ENCODE data around the gene WDR72. TPM values are rescaled to one million over a fixed set of nuclear protein-coding genes. Genes with fewer than 3 reads are reported as not detected.

WDR72 gene
- total and polyA plus RNA-seq, 4 donors = 0.16 TPM; not detected in 3

- ATAC-seq (ENCODE audit: low FRiP score) (no peak), DNase-seq (no peak)
- H3K27me3 ChIP-seq (ENCODE audit: control insufficient read depth in 1 of 2, insufficient read depth in 2 of 2, low read length in 1 of 2) = no peaks in the 10 kb centered on the region
- intact Hi-C loops (cut with DNase I) = no loop called here
- no peaks in the 10 kb centered on the region for H3K9me3 ChIP-seq (ENCODE audit: control insufficient read depth, low read length)
- no peaks in the 10 kb centered on the region for H3K4me1 ChIP-seq (ENCODE audit: control insufficient read depth in 1 of 2, insufficient read depth in 2 of 2, low read length in 2 of 2)
- H3K27ac ChIP-seq (ENCODE audit: low read depth in 1 of 2, low read length in 2 of 2) = no peak overlapping the region
- H3K4me3 ChIP-seq (ENCODE audit: low read length in 2 of 2) = no peak overlapping the region
- H3K36me3 ChIP-seq (ENCODE audit: control insufficient read depth in 1 of 2, insufficient read depth in 2 of 2, low read length in 1 of 2) = no peaks in the 10 kb centered on the region
- 64 to 65% methylated on average over 5 of the region's 5 CpGs for WGBS, 2 donors
These were observed 169.9 kb downstream of the WDR72 start for GRCh38 chr15:53589520-53590057.

- no peak for ATAC-seq (ENCODE audit: low FRiP score)
- Histone ChIP-seq H3K4me3 (ENCODE audit: low read length in 2 of 2) (no peak overlapping the region), H3K27ac (ENCODE audit: low read depth in 1 of 2, low read length in 2 of 2) (no peak overlapping the region), H3K9me3 (ENCODE audit: control insufficient read depth, low read length) (no peaks in the 10 kb centered on the region), H3K36me3 (ENCODE audit: control insufficient read depth in 1 of 2, insufficient read depth in 2 of 2, low read length in 1 of 2) (no peaks in the 10 kb centered on the region), H3K4me1 (ENCODE audit: control insufficient read depth in 1 of 2, insufficient read depth in 2 of 2, low read length in 2 of 2) (no peaks in the 10 kb centered on the region), H3K27me3 (ENCODE audit: control insufficient read depth in 1 of 2, insufficient read depth in 2 of 2, low read length in 1 of 2) (no peaks in the 10 kb centered on the region)
- DNase-seq = no peak
- intact Hi-C loops (cut with DNase I) = no loop called here
- 75 to 76% methylated on average over 1 of the region's 1 CpG for WGBS, 2 donors
These were observed 170.7 kb downstream of the WDR72 start for GRCh38 chr15:53588773-53589172.

- DNase-seq = no peak
- no peak for ATAC-seq (ENCODE audit: low FRiP score)
- Histone ChIP-seq H3K4me3 (ENCODE audit: low read length in 2 of 2) (no peak overlapping the region), H3K4me1 (ENCODE audit: control insufficient read depth in 1 of 2, insufficient read depth in 2 of 2, low read length in 2 of 2) (no peaks in the 10 kb centered on the region), H3K27ac (ENCODE audit: low read depth in 1 of 2, low read length in 2 of 2) (no peak overlapping the region), H3K27me3 (ENCODE audit: control insufficient read depth in 1 of 2, insufficient read depth in 2 of 2, low read length in 1 of 2) (no peaks in the 10 kb centered on the region), H3K36me3 (ENCODE audit: control insufficient read depth in 1 of 2, insufficient read depth in 2 of 2, low read length in 1 of 2) (no peaks in the 10 kb centered on the region), H3K9me3 (ENCODE audit: control insufficient read depth, low read length) (no peaks in the 10 kb centered on the region)
- intact Hi-C loops (cut with DNase I) = no loop called here
- 33 to 43% methylated on average over 3 of the region's 3 CpGs for WGBS, 2 donors
These were observed 172.7 kb downstream of the WDR72 start for GRCh38 chr15:53586799-53587198.

GRCh38 chr15:53581513-53581912, 177.9 kb downstream of the WDR72 start:
- ATAC-seq (ENCODE audit: low FRiP score) (no peak), DNase-seq (no peak)
- Histone ChIP-seq H3K4me1 (ENCODE audit: control insufficient read depth in 1 of 2, insufficient read depth in 2 of 2, low read length in 2 of 2) (no peaks in the 10 kb centered on the region), H3K27ac (ENCODE audit: low read depth in 1 of 2, low read length in 2 of 2) (no peak overlapping the region), H3K36me3 (ENCODE audit: control insufficient read depth in 1 of 2, insufficient read depth in 2 of 2, low read length in 1 of 2) (no peaks in the 10 kb centered on the region), H3K27me3 (ENCODE audit: control insufficient read depth in 1 of 2, insufficient read depth in 2 of 2, low read length in 1 of 2) (no peaks in the 10 kb centered on the region), H3K9me3 (ENCODE audit: control insufficient read depth, low read length) (no peaks in the 10 kb centered on the region), H3K4me3 (ENCODE audit: low read length in 2 of 2) (no peak overlapping the region)
- 74 to 78% methylated on average over 1 of the region's 1 CpG for WGBS, 2 donors
- intact Hi-C loops (cut with DNase I) = no loop called here

- intact Hi-C loops (cut with DNase I) = no loop called here
- no peak overlapping the region for H3K27ac ChIP-seq (ENCODE audit: low read depth in 1 of 2, low read length in 2 of 2)
- no peaks in the 10 kb centered on the region for H3K4me1 ChIP-seq (ENCODE audit: control insufficient read depth in 1 of 2, insufficient read depth in 2 of 2, low read length in 2 of 2)
- DNase-seq = no peak
- WGBS, 2 donors = 12 to 15% methylated on average over 3 of the region's 3 CpGs
- no peak overlapping the region for H3K4me3 ChIP-seq (ENCODE audit: low read length in 2 of 2)
- H3K27me3 ChIP-seq (ENCODE audit: control insufficient read depth in 1 of 2, insufficient read depth in 2 of 2, low read length in 1 of 2) = no peaks in the 10 kb centered on the region
- ATAC-seq (ENCODE audit: low FRiP score) = no peak
- H3K9me3 ChIP-seq (ENCODE audit: control insufficient read depth, low read length) = no peaks in the 10 kb centered on the region
- H3K36me3 ChIP-seq (ENCODE audit: control insufficient read depth in 1 of 2, insufficient read depth in 2 of 2, low read length in 1 of 2) = no peaks in the 10 kb centered on the region
These were observed 179.1 kb downstream of the WDR72 start for GRCh38 chr15:53580366-53580765.

GRCh38 chr15:53576841-53577240, 182.6 kb downstream of the WDR72 start:
- Histone ChIP-seq H3K36me3 (ENCODE audit: control insufficient read depth in 1 of 2, insufficient read depth in 2 of 2, low read length in 1 of 2) (no peaks in the 10 kb centered on the region), H3K4me1 (ENCODE audit: control insufficient read depth in 1 of 2, insufficient read depth in 2 of 2, low read length in 2 of 2) (no peaks in the 10 kb centered on the region), H3K4me3 (ENCODE audit: low read length in 2 of 2) (no peak overlapping the region), H3K9me3 (ENCODE audit: control insufficient read depth, low read length) (no peaks in the 10 kb centered on the region), H3K27ac (ENCODE audit: low read depth in 1 of 2, low read length in 2 of 2) (no peak overlapping the region), H3K27me3 (ENCODE audit: control insufficient read depth in 1 of 2, insufficient read depth in 2 of 2, low read length in 1 of 2) (peaks cover 0 to 1% of the 10 kb centered on the region in 2 donors)
- intact Hi-C loops (cut with DNase I) = no loop called here
- no peak for ATAC-seq (ENCODE audit: low FRiP score)
- DNase-seq = no peak
- WGBS, 2 donors = 53 to 64% methylated on average over 1 of the region's 1 CpG

- Histone ChIP-seq H3K9me3 (ENCODE audit: control insufficient read depth, low read length) (no peaks in the 10 kb centered on the region), H3K27me3 (ENCODE audit: control insufficient read depth in 1 of 2, insufficient read depth in 2 of 2, low read length in 1 of 2) (peaks cover 0 to 1% of the 10 kb centered on the region in 2 donors), H3K36me3 (ENCODE audit: control insufficient read depth in 1 of 2, insufficient read depth in 2 of 2, low read length in 1 of 2) (no peaks in the 10 kb centered on the region), H3K4me3 (ENCODE audit: low read length in 2 of 2) (no peak overlapping the region), H3K27ac (ENCODE audit: low read depth in 1 of 2, low read length in 2 of 2) (no peak overlapping the region), H3K4me1 (ENCODE audit: control insufficient read depth in 1 of 2, insufficient read depth in 2 of 2, low read length in 2 of 2) (no peaks in the 10 kb centered on the region)
- DNase-seq = no peak
- intact Hi-C loops (cut with DNase I) = no loop called here
- ATAC-seq (ENCODE audit: low FRiP score) = no peak
These were observed 186.4 kb downstream of the WDR72 start for GRCh38 chr15:53573091-53573490.

- Histone ChIP-seq H3K27ac (ENCODE audit: low read depth in 1 of 2, low read length in 2 of 2) (no peak overlapping the region), H3K4me1 (ENCODE audit: control insufficient read depth in 1 of 2, insufficient read depth in 2 of 2, low read length in 2 of 2) (no peaks in the 10 kb centered on the region), H3K36me3 (ENCODE audit: control insufficient read depth in 1 of 2, insufficient read depth in 2 of 2, low read length in 1 of 2) (no peaks in the 10 kb centered on the region), H3K9me3 (ENCODE audit: control insufficient read depth, low read length) (no peaks in the 10 kb centered on the region), H3K4me3 (ENCODE audit: low read length in 2 of 2) (no peak overlapping the region), H3K27me3 (ENCODE audit: control insufficient read depth in 1 of 2, insufficient read depth in 2 of 2, low read length in 1 of 2) (peaks cover 0 to 1% of the 10 kb centered on the region in 2 donors)
- intact Hi-C loops (cut with DNase I) = loop anchor here in 1 of 2 donors (10.0 kb wide), 1 partner anchor 65 kb away; no protein-coding TSS in a partner anchor
- no peak for ATAC-seq (ENCODE audit: low FRiP score)
- 83 to 84% methylated on average over 3 of the region's 3 CpGs for WGBS, 2 donors
- no peak for DNase-seq
These were observed 189.5 kb downstream of the WDR72 start for GRCh38 chr15:53569751-53570480.

GRCh38 chr15:53566912-53567311, 192.6 kb downstream of the WDR72 start:
- H3K36me3 ChIP-seq (ENCODE audit: control insufficient read depth in 1 of 2, insufficient read depth in 2 of 2, low read length in 1 of 2) = no peaks in the 10 kb centered on the region
- WGBS, 2 donors = 72 to 85% methylated on average over 4 of the region's 4 CpGs
- no peak overlapping the region for H3K27ac ChIP-seq (ENCODE audit: low read depth in 1 of 2, low read length in 2 of 2)
- no peak for DNase-seq
- intact Hi-C loops (cut with DNase I) = loop anchor here in 1 of 2 donors (10.0 kb wide), 1 partner anchor 62 kb away; no protein-coding TSS in a partner anchor
- no peak overlapping the region for H3K4me3 ChIP-seq (ENCODE audit: low read length in 2 of 2)
- no peaks in the 10 kb centered on the region for H3K4me1 ChIP-seq (ENCODE audit: control insufficient read depth in 1 of 2, insufficient read depth in 2 of 2, low read length in 2 of 2)
- H3K27me3 ChIP-seq (ENCODE audit: control insufficient read depth in 1 of 2, insufficient read depth in 2 of 2, low read length in 1 of 2) = no peaks in the 10 kb centered on the region
- no peak for ATAC-seq (ENCODE audit: low FRiP score)
- H3K9me3 ChIP-seq (ENCODE audit: control insufficient read depth, low read length) = no peaks in the 10 kb centered on the region
